Medulla oblongata (tissue), 1 donor: Measurements from ENCODE around the gene EYS.

Experiments
- DNase-seq: peaks from one replicate; pipeline ENCODE4 v3.0.0-alpha.2; 2015; ENCODE audit errors: extremely low spot score

EYS gene

DNA sequence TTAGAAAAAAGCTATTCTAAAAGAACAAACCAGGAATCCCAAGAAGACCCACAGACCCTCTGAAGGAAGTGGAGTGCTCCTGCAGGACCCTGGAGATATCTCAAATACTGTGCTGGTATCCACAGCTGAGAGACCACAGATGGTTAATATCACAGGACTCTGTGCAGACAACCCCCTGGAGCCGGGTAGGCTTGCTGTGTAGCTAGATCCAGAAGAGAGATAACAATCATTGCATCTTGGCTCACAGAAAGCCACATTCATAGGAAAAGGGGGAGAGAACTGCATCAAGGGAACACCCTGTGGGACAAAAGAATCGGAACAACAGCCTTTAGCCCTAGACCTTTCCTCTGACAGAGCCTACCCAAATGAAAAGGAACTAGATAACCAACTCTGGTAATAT is 1381.9 kb downstream of the EYS start:
- DNase-seq = no peak

DNA sequence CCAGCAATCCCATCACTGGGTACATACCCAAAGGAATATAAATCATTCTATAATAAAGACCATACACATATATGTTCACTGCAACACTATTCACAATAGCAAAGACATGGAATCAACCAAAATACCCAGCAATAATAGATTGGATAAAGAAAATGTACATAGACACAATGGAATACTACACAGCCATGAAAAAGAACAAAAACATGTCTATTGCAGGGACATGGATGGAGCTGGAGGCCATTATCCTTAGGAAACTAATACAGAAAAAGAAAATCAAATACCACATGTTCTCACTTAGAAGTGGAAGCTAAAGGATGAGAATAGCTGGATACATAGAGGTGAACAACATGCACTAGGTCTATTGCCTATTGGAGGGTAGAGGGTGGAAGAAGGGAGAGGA is 1396.8 kb downstream of the EYS start:
- DNase-seq = no peak

DNA sequence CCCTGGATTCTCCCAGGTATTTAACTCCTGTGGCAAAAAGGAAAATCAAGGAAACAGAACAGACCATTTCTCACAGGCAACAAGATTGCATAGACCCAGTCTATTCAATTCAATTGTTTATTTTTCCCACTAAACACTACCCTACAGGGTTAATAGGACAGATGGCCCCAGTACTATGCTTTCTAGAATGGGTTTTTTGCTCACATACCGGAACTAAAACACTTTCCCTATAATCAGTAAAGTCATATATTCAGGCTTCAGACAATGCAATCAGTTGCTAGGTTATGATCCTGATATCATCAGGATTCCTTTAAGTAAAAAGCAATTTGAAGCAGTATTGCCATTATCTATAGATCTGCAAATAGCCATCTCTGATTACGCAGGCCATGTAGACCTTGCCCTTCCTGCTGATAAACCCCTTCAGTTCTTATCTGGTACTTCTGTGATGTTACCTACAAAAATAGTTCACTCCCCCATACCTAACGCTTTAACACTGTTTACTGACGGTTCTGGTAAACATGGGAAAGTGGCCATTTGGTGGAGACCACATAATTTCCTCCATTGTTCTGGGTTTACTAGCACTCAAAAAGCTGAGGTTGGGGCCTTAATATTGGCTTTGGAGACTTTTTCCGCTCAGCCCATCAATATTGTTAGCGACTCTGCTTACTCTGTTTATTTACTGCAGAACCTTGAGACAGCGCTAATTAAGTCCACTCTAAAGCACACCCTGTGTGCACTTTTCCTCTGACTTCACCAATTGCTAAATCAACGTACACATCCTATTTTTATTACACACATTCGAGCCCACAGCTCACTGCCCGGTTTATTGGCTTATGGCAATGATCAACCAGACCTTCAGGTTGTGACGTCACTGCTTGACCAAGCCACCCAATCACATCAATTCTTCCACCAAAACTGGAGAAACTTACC is 1405.5 kb downstream of the EYS start:
- no peak for DNase-seq

DNA sequence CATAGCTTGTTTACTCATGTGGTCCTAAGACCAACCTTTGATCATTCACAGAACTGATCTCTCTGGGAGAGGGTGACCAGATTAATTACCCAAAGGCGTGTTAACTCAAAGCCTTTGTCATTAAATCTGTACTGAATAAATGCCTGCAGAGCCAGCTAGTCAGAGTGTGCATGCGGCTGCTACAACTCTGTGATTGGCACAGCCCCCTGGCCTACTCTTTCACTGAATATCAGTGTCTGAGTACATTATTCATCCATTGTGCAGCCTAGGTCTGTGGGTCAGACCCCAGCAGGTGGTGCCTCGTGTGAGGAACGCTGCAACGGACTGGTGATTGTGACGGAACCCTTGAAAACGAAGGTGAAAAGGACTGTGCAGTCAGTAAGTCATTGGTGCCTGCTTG is 1407.8 kb downstream of the EYS start:
- DNase-seq = no peak

DNA sequence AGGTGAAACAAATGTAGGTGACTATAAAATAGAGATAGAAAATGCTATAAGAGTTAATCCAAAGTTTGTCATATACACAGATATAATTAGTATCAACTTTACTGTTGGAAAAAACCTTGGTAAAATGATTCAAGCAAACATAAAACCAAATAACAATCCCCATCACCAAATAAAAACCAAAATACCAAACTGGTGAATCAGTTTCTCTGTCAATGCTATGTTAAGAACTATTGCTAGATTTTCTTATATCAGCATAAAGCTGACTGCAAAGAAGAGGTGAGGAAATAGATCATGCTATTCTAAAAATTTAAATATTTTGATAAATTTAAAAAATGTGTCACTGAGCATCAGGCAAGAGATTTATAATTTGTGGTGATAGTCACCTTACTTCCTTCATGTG is 1413.0 kb downstream of the EYS start:
- DNase-seq = no peak

DNA sequence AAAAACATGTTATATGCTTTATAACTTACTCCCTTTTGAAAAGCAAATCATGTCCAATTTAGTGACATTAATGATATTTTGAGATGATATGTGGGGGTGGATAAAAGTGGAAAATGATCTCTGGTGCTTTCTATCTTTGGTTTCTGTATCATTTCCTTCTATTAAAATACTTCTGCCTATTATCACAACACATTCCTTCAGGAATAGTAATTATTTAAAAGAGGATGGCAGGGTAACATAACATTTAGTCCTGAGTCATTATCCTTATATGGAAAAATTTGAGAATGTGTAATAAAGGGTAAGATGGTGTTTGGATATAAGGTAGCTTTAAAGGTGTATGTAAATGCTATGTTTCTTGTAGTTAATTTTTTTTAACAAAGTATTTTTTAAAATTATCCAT is 1413.7 kb downstream of the EYS start:
- no peak for DNase-seq

DNA sequence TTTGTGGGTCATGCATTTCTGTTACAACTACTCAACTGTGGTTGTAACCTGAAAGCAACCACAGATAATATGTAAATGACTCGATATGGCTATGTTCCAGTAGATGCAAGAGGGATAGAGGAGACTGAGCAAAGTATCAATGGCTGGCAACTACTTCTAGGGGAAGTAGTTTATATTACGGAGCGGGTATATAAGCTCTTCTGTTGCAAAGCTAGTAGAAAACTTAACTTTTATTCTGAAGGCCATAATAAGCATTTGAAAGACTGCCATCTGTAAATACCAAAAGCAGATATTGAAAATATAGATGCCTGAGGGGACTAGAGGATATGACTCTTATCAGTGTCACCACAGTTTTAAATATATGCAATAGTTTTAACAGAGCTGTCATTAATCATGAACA is 1416.2 kb downstream of the EYS start:
- DNase-seq = no peak

DNA sequence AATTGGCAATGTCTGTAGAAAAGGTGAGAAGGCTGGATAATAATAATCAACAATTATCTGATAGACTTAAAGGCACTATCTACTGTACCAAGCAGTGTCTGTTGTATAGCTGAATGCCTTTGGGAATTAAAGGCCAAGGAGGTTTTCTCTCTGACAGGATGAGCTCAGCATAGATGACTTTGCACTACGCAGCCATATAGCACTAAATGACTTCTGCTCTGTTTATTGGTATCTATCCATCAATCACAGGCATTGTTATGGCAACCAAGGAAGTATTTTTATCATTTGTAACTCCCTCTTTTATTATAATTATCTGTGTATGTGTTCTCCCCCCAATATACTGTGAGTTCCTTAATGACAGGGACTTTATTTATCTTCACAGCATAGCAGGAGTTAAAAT is 1417.1 kb downstream of the EYS start:
- DNase-seq = no peak

DNA sequence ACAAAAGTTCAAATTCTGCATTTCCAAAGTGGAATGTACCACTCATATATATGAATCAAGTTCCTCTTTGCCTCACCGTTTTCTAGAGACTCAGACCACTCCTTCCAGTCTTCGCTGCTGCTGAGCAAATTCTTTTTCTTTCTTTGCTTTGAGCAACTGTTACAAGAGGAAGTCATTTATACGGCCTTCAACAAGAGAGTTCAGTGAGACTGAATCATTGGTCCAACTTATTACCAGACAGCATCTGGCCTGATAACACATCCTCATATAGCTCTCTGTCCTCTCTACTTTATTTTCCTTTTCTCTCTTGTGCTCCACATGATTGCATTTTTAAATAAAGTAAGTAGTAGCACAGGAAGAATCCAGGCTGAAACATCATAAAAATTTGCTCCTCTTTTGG is 1418.7 kb downstream of the EYS start:
- DNase-seq = no peak

DNA sequence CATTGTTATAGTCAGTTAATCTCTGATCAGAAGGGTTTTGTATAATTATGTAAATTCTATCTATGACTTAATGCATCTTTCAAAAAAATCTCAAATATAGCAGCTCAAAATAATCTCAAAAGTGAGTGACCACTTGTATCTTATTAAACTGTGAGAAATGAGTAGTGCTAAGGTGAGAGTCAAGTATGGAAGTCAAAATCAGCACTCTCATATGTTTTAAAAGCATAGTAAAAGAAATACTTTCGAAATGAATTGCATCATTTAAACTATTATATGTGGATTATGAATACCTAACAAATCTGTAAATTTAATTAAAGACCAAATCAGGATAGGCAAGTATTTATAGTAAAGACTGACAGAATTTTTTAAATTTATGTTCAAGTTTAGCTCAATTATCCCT is 1425.9 kb downstream of the EYS start:
- no peak for DNase-seq

DNA sequence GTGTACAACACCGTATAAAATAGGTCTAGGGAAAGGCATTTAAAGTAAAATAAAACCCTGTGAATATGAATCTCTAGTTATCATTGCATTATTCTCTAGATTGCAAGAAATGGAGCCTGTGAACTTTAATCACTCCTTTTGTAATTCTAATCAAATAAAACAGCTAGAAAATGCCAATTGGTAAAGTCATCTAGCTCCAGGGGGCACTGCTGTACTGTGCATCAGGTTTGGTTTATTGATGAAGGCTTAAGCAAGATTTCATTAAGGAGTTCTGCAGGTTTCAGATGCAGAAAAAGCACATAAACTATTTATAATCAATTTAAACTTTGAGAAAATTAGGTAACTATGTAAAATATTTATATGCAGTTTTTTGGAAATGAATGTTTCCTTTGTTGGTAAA is 1426.5 kb downstream of the EYS start:
- DNase-seq = peak; percentile 45

DNA sequence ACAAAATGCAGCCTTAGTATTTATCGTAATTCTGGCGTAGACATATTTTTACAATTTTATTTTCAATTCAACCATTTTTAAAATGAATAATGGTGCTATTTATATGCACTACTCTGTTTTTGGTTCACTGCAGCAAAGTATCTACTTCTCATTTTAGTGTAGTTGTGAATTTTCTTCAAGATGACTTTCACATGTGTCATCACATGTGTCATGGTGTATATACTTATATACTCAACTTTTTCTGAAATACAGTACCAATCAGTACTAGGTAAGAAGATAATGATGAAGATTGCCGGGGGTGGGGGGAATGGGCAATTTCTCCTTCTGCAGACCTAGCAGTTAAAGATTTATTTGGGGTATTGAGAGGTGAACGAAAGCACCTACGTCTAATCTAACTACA is 1436.9 kb downstream of the EYS start:
- DNase-seq = no peak

DNA sequence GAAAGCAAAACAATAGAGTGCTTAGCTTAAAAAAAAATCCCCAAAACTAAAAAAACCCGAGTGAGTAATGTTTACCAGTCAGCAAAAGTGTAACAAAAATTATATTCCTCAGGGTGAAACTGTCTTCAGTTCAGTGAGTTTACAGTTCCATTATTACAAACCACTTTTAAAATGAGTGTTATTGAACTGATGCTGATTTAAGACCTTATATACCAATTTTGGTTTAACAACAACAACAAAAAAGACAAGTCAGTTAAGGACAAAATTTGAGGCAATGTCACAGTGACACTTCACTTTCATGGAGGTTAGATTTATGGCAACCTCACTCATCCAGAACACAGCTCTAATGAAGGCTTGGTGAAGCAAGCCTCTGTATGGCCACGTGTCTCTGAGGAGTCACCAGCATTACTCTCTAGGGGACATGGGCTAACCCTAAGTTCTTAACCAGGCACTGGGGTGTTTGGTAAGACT is 1440.6 kb downstream of the EYS start:
- DNase-seq = no peak

DNA sequence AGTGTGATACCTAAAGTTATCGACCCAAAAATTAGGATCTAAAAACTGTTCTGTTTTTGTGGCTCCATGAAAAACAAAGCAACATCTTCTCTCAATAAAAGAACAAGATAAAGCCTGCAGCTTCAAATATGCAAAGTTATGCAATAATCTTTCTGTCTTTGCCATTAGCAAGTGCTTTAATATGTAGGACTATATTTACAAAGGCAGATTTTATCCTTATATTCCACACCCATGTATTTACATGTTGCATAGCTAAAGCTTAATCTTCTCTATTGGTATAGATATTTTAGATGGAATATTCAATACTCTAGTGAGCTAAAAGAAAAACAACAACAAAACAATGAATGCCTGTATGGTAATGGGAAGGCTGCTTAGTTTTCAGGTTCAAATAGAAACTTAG is 1443.2 kb downstream of the EYS start:
- DNase-seq = no peak

DNA sequence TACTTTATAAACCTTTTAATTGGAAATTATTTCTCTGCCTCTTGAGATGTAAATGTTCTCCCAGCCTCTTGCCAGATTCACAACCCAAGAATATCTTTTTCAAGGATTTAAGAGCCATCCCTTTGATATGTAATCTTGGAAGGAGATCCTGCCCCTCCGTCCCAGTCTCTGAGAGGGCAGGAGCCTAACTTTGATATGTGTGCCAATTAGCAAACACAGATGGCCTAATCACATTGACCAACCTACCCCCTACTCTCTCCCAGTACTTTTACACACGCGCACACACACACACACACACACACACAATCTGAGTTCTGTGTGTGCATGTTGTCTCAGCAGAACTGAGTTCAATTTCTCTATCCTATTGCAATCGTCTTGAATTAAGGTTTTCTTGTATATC is 1447.7 kb downstream of the EYS start:
- no peak for DNase-seq

DNA sequence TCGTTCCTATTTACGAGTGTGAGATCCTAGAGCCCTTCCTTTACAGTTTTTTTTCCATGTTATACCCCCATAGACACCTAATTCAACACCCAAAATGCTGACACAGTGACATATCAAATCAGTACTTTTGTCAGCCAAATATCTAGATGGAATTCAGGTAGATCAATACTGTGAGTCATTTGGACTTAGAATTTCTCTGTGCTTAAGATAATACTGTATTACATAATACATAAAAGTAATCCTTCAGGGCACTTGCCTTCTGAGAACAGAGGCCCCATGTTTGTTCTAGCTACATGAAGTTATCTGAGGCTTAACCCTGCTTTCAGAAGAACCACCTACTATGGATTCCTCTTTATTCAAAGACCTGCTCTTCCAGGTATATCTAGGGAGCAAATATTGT is 1448.3 kb downstream of the EYS start:
- no peak for DNase-seq

DNA sequence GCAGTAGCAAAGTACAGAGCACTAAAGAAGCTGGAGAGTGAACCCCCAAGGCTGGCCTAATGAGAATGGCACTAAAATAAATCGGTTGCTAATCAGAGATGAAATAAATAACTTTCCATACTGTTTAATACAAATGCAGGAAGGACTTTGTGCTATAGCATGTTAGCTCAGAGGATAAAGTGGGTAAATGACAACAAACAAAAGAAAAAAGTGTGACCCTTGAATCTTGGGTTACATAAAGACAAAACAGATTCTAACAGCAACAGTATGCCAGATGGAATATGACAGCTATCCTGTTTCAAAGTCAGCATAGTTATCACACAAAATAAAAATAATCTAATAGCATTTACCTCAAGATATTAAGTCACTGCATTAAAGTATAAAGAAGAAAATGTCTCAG is 1448.7 kb downstream of the EYS start:
- no peak for DNase-seq

DNA sequence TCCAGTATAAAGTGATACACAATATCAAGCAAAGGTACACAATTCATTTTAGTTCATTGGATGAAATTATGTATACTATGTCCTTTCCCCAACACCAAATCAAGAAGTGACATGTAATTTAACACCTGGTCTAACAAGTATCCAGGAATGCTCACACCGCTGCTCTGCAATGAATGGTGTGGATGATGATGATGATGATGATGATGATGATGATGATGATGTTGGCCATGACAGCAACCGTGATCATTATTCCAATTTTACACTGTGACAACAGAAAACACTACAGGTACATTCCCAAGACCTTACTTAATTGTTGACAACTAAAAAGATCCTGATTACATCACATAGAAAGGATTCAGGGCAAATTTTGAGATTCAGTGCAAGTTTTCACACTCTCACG is 1449.4 kb downstream of the EYS start:
- no peak for DNase-seq

DNA sequence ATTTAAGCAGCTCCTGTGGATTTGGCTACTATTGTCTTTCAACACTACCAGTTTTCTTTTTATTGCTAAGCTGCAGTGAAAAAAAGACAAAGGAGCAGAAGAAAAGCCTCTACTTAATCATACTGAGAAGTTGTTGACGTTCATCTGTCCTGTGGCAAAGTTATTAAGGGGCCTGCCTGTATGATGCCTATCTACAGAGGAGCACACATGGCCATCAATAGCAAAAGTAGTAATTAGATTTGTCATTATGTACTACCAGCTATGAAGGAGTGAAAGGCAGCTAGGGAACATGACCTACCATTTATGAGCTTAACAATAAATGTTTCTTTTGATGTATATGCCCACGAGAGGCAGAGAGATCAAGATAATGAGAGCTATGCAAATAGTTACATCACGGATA is 1450.5 kb downstream of the EYS start:
- DNase-seq = no peak

DNA sequence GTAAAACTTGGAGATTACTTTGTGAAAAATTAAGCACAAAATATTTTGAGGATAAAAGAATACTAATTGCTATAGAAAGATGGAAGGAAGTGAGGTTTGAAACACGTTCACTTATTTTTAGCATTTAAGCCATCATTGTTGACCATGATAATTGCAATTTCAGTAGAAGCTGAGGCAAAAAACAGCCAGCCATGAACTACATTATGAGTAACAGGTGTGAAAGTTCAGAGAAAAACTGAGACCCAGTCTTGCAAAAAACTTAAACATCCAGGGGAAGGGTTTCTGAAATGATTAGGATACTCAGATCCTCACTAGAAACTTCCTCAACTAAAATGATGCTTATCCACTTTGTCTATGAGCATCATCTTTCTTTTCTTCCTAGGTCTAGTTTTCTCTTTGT is 1452.0 kb downstream of the EYS start:
- DNase-seq = no peak

DNA sequence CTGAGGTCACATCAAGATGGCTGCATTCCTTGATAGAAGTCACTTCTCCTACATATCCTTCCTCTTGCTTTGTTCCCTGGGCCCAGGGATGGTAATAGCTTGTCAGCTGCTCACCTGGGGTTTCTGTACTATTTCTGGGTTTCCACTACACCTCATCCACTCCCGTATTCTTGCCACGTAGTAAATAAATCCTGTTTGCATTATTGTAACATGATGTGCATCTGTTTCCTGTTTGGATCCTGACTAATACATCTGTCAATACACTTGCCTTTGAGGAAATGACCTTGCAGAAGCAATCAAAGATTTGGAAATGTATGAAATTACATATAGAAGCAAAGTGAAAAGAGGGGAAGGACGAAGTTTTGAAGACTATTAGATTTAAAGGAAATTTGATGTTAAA is 1452.5 kb downstream of the EYS start:
- no peak for DNase-seq

DNA sequence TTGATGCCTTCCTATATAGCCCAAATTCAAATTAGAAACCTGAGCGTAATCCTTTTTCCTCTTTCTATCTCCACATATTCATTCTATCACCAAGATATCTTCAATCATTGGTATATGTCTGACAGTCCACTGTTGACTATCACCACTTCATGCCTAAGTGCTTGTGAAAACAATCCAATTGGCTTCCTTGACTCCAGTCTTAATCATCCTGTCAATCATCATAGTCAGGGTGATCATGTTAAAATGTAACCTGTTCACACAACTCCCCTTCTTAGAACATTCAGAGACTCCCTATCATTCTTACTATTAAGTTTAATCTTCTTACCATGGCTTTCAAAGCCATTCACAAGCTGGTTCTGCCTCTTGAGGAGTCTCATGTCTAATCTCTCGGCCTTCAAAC is 1454.8 kb downstream of the EYS start:
- DNase-seq = no peak

DNA sequence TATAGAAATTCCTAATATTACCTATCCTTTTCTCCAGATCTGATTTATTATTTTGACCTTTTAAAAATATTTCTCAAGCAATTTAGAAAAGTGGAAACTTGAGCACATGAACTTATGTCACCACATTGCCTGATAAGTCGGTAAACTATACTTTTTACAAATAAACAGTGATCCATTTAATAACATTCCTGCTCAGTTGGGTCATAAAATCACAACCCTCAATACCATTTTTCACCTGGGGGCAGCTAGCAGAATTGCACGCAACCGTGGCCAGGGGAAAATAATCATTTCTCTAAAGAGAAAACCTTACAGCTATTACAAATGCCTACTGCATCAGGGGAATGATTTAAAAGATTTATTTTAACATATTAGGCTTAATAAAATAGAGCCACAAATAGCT is 1456.9 kb downstream of the EYS start:
- DNase-seq = no peak

DNA sequence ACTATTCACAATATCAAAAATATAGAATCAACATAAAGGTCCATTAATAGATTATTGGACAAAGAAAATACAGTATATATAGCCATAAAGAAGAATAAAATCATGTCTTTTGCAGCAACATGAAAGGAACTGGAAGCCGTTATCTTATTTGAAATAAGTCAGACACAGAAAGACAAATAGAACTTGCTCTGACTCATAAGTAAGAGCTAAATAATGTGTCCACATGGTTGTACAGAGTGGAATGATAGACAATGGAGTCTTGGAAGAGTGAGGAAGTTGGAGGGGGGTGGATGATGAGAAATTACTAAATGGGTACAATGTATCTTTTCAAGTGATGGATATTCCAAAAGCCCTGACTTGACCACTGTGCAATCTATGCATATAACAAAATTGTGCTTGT is 1457.9 kb downstream of the EYS start:
- DNase-seq = no peak
